ENCODE measurements around the gene ACTR3.

Gene ACTR3

GRCh38 chr2:113876503-113877387 lies 13.1 kb upstream of the ACTR3 start:
- DNase-seq: peak; percentile 86 to 89

- no peak for DNase-seq
Observed at GRCh38 chr2:113877711-113878598, 11.9 kb upstream of the ACTR3 start.

- no peak for DNase-seq
Observed at GRCh38 chr2:113878743-113879142, 11.1 kb upstream of the ACTR3 start.

- DNase-seq: no peak
Observed at GRCh38 chr2:113879457-113879856, 10.4 kb upstream of the ACTR3 start.

- peak; percentile 40 to 55 for DNase-seq
Observed at GRCh38 chr2:113886479-113887008, 3.3 kb upstream of the ACTR3 start.

- no peak for DNase-seq
Observed at GRCh38 chr2:113887009-113887792, 2.7 kb upstream of the ACTR3 start.

GRCh38 chr2:113888641-113889470 lies 1.0 kb upstream of the ACTR3 start:
- DNase-seq: no peak

- peak; percentile 79 to 88 for DNase-seq
Observed at GRCh38 chr2:113890253-113891235, 655 bp downstream of the ACTR3 start.

- no peak for DNase-seq
Observed at GRCh38 chr2:113891265-113891959, 1.5 kb downstream of the ACTR3 start.

- no peak for DNase-seq
Observed at GRCh38 chr2:113892004-113892710, 2.3 kb downstream of the ACTR3 start.

- DNase-seq: no peak
Observed at GRCh38 chr2:113894156-113894743, 4.4 kb downstream of the ACTR3 start.

GRCh38 chr2:113895301-113895700 lies 5.4 kb downstream of the ACTR3 start:
- DNase-seq: no peak

GRCh38 chr2:113895819-113896563 lies 6.1 kb downstream of the ACTR3 start:
- no peak for DNase-seq

- no peak for DNase-seq
Observed at GRCh38 chr2:113896791-113897190, 6.9 kb downstream of the ACTR3 start.

GRCh38 chr2:113898081-113898480 lies 8.2 kb downstream of the ACTR3 start:
- DNase-seq: no peak

GRCh38 chr2:113899166-113899565 lies 9.3 kb downstream of the ACTR3 start:
- no peak for DNase-seq

GRCh38 chr2:113901943-113902342 lies 12.1 kb downstream of the ACTR3 start:
- DNase-seq: no peak

- no peak for DNase-seq
Observed at GRCh38 chr2:113905886-113906285, 16.0 kb downstream of the ACTR3 start.

Data from CD4-positive, alpha-beta T cell treated with Interferon alpha-2 for 1 hour (primary cell).